ENCODE data around the gene SPINK5.

DNA sequence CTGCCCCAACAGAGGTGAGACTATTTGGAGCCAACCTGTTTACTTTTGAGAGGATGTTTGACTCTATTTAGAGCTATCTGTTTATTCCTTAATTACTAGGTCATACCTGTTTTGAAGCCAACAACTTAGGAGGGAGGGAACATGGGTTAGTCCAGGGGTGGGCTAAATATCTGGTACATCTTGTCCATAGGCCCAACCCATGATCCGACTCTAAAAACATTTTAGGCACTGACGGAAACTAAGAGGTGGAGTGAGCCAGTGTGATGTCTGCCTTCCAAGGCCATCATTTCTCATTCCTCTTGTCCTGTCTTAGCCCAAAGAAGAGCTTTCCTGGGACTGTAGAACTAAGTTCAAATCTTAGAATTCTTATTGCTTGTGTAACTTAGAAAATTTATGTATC lies 8.4 kb downstream of the SPINK5 start:
- TF ChIP-seq, protein P1, sequence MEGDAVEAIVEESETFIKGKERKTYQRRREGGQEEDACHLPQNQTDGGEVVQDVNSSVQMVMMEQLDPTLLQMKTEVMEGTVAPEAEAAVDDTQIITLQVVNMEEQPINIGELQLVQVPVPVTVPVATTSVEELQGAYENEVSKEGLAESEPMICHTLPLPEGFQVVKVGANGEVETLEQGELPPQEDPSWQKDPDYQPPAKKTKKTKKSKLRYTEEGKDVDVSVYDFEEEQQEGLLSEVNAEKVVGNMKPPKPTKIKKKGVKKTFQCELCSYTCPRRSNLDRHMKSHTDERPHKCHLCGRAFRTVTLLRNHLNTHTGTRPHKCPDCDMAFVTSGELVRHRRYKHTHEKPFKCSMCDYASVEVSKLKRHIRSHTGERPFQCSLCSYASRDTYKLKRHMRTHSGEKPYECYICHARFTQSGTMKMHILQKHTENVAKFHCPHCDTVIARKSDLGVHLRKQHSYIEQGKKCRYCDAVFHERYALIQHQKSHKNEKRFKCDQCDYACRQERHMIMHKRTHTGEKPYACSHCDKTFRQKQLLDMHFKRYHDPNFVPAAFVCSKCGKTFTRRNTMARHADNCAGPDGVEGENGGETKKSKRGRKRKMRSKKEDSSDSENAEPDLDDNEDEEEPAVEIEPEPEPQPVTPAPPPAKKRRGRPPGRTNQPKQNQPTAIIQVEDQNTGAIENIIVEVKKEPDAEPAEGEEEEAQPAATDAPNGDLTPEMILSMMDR (conservative IDR thresholded peaks at IDR 0.05; ENCODE audit: low read length): no peak
- TF ChIP-seq EZH2phosphoT487 (IDR thresholded peaks at IDR 0.05; ENCODE audit: borderline replicate concordance): no peak

All from Loucy (cell line).